NCI-H1048 (cell line): Measurements from ENCODE around the gene PHF21B.
"Not testable (repeated sequence)": the region's sequence is repeated elsewhere in the genome, so short reads cannot be mapped to it uniquely, and the experiment has no call there.

Experiments used
- DNase-seq: peaks from one replicate; lab custom pipeline; 2025; lab: John Stamatoyannopoulos, UW

PHF21B gene

GRCh38 chr22:44933666-44934453, 75.9 kb downstream of the PHF21B start:
- DNase-seq = no peak

- no peak for DNase-seq
These were observed 77.3 kb downstream of the PHF21B start for GRCh38 chr22:44932493-44932892.

GRCh38 chr22:44931766-44932165, 78.0 kb downstream of the PHF21B start:
- no peak for DNase-seq

- no peak for DNase-seq
These were observed 78.7 kb downstream of the PHF21B start for GRCh38 chr22:44931077-44931540.

- DNase-seq = no peak
These were observed 79.1 kb downstream of the PHF21B start for GRCh38 chr22:44930711-44931035.

GRCh38 chr22:44930016-44930710, 79.6 kb downstream of the PHF21B start:
- DNase-seq = no peak

DNA sequence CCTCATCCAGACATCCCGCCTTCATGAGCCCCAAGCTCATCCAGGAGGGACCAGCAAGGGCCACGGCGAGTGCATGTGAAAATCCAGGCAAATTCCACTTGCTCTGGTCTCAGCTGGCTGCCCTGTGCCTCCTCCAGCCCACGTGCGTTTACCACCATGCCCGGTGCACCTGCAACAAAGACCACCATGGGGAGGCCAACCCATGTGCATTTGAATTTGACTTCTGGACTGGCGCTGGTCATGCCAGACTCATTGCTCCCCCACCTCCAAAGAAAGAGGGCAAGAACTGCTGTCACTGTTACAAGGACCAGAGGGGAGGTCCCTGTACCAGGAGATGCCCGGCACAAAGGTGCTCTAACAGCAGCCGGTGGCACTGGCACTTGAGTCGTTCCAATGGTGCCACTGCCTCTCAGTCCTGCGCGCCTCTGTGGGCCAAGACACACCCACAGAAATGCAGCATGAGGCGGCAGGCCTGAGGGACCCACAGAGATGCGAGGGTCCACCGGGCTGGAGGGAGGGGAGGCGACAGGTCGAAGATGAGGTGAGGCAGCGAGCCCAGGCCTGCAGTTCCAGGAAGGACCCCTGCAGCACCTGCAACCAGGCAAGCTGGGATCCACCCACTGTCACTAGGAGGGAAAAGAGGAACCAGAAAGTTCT, 80.3 kb downstream of the PHF21B start:
- no peak for DNase-seq

GRCh38 chr22:44928711-44929358, 81.0 kb downstream of the PHF21B start:
- DNase-seq = no peak

GRCh38 chr22:44928136-44928463, 81.7 kb downstream of the PHF21B start:
- no peak for DNase-seq

- no peak for DNase-seq
These were observed 82.2 kb downstream of the PHF21B start for GRCh38 chr22:44927463-44928135.

DNA sequence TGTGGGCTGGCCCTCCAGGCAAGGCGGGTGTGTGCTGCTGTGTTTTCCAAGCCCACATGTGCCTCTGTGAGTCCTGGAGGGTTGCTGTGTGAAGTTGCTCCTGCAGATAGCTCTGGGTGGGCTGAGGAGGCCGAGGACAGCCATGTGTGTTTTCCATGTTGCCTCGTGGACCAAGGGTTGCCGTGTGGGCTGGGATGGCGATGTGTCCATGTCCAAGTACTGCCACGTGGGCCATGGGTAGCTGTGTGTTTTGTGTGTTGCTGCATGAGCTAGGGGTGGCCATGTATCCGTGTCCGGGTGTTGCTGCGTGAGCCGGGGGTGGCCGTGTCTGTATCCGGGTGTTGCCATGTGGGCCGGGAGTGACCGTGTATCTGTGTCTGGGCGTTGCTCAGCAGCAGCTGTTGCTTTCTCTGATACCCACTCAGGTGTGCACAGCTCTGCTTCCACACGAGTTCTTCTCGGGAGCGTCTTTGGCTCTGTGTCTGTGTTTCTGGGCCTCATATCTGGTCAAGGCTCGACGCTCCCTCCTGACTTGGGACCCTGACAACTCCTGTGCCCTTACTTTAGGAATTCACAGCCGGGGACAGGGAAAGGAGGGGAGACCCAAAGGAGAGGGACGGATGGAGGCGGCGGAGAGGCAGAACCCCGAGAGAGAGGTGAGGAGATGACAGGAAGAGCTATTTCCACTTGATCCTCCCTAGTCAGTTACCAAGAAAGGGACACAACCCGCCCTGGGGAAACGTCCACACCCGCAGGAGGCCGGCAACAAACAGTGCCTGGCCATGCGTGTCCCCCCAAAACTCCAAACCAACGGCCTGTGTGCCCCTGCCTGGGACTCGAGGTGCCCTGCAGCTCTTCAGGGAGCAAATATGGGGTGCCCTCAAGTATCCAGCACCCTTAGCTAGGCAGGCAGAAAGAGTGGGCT, 83.1 kb downstream of the PHF21B start:
- DNase-seq = no peak

- DNase-seq = no peak
These were observed 83.7 kb downstream of the PHF21B start for GRCh38 chr22:44926124-44926475.

GRCh38 chr22:44925465-44926123, 84.2 kb downstream of the PHF21B start:
- DNase-seq = no peak

DNA sequence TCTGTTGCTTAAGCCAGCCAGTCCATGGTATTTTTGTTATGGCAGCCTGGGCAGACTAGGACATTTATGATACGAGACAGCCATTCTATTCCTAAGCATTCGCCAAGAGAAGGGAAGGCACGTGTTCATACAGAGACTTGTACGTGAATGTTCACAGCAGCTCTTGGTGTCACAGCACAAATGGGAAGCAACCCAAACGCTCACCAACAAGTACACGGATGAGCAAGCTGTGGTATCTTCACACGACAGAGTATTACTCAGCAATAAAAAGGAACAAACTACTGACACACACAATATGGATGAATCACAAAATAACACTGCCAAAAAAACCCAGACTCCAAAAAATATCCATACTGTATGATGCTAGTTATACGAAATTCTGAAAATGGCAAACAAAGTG, 85.1 kb downstream of the PHF21B start:
- DNase-seq = no peak

- no peak for DNase-seq
These were observed 85.7 kb downstream of the PHF21B start for GRCh38 chr22:44924098-44924497.

DNA sequence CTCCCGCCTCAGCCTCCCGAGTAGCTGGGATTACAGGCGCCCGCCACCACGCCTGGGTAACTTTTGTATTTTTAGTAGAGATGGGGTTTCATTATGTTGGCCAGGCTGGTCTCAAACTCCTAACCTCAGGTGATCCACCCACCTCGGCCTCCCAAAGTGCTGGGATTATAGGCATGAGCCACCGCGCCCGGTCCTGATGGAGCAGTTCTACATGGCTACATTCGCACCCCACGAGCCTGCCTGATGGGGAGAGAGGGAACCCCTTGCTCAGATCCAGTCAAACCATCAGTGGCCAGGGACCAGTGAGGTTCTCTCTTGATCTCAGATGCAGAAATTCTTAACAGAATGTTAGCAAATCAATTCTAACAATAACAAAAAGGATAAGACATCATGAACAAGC, 88.0 kb downstream of the PHF21B start:
- DNase-seq = not testable (repeated sequence)

- DNase-seq = no peak
These were observed 89.6 kb downstream of the PHF21B start for GRCh38 chr22:44920183-44920582.

GRCh38 chr22:44919691-44920090, 90.1 kb downstream of the PHF21B start:
- no peak for DNase-seq

DNA sequence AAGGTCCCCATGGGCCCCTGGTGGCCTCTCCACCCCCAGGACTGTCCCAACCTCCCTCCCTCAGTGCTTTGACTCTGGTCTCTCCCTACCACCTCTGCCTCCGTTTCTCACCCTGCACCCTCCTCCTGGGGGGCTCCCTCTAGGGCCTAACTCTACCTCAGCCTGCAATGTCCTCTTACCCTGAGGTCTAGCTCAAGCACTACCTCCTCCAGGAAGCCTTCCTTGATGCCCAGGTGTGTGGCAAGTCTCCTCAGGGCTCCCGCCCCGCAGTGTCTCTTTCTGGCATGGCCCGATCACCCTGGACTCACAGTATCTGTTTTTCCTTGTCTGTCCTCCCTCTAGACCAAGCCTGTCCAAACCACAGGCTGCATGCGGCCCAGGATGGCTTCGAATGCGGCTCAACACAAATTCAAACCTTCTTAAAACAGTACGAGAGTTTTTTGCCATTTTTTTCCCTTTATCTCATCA, 90.8 kb downstream of the PHF21B start:
- DNase-seq = no peak

DNA sequence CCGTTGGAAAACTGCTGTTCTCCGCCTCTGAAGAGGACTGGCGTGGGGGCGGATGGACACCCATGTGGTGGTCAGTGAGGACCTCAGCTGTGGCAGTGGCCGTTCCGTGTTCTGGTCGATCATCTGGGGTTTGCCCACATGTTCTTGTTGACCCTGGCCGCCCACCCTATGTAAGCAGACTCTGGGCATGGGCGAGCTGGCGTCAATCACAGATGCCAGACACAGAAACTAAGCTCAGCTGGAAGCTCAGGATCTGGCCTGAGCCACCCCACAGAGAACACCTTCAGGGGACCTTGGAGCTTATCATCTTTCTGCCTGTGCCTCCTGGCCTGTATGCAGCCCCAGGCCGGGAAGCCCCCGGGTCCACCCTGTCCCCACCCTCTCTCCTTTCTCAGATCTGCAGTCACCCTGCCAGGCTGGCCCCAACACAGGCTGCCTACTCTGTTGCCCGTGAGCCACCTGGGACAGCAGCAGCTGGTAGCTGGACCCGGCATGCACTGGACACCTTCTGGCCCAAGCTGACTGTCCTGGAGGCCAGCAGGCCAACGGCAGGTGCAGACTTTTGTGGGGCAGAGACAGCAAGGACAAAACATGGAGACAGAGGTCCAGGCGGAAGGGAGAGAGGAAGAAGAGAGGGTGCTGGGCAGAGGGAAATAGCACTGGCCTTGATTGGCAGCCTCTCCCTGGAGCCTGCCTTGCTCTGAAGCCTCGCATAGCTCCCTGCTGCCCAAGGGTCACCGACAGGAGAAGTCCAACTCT, 91.5 kb downstream of the PHF21B start:
- no peak for DNase-seq
